IMR-90 (cell line): ENCODE measurements around the gene TGFB2. TPM values are rescaled to one million over a fixed set of nuclear protein-coding genes. Genes with fewer than 3 reads are reported as not detected.

ENCODE experiments used
- ATAC-seq: fragments of 200-7000 bp; cut with Tn5 transposase; 2 replicates; pipeline ENCODE4 v1.9.1; 2020; ENCODE audit warnings: low read depth, mild to moderate bottlenecking, moderate library complexity
- BruUV-seq: library from RNA; stranded (reverse); fragments of 400-500 nt; replicated peaks from 2 replicates; lab custom pipeline; 2021; lab: Mats Ljungman, UMichigan
- CTCF ChIA-PET: fragments of 300-600 bp; formaldehyde crosslinking; extraction: SDS; loops from one replicate; lab custom pipeline; 2021; ENCODE audit warnings: antibody characterized with exemption; lab: Yijun Ruan, JAX
- POLR2A ChIA-PET: fragments of 300-600 bp; sonication (Branson Sonifier 250); formaldehyde crosslinking; loops from one replicate; lab custom pipeline; 2022; ENCODE audit warnings: antibody characterized with exemption; ENCODE audit not compliant: unreplicated experiment; lab: Charles Lee
- DNase-seq: peaks from one replicate; pipeline ENCODE4 v3.0.0; 2013
- H2AFZ ChIP-seq: replicated peaks from 2 replicates; pipeline ENCODE3; 2013; ENCODE audit warnings: low read length, mild to moderate bottlenecking; ENCODE audit not compliant: poor library complexity
- H2AK5ac ChIP-seq: 2 replicates; pipeline ENCODE4 v1.6.1; 2013; ENCODE audit warnings: low read depth, low read length, inconsistent platforms
- H2AK9ac ChIP-seq: replicated peaks from 2 replicates; pipeline ENCODE3; 2013; ENCODE audit warnings: mild to moderate bottlenecking, low read depth, low read length, moderate library complexity; ENCODE audit not compliant: poor library complexity
- H2BK120ac ChIP-seq: 2 replicates; pipeline ENCODE4 v1.6.1; 2013; ENCODE audit warnings: low read depth, low read length, inconsistent platforms
- H2BK15ac ChIP-seq: 3 replicates; pipeline ENCODE4 v1.6.1; 2013; ENCODE audit warnings: low read depth, low read length, inconsistent platforms
- H2BK20ac ChIP-seq: 2 replicates; pipeline ENCODE4 v1.6.1; 2013; ENCODE audit warnings: low read depth, mild to moderate bottlenecking, inconsistent platforms, low read length, moderate library complexity
- H2BK5ac ChIP-seq: 2 replicates; pipeline ENCODE4 v1.6.1; 2013; ENCODE audit warnings: mild to moderate bottlenecking, low read depth, low read length, inconsistent platforms; ENCODE audit not compliant: poor library complexity, severe bottlenecking
- H3K14ac ChIP-seq: replicated peaks from 2 replicates; pipeline ENCODE4 v1.6.1; 2013; ENCODE audit warnings: low read depth, low read length, inconsistent platforms
- H3K18ac ChIP-seq: 2 replicates; pipeline ENCODE4 v1.6.1; 2013; ENCODE audit warnings: low read depth, low read length, control low read depth
- H3K23ac ChIP-seq: 2 replicates; pipeline ENCODE4 v1.6.1; 2013; ENCODE audit warnings: low read depth, low read length, inconsistent platforms
- H3K27ac ChIP-seq: 2 replicates; pipeline ENCODE4 v1.5.1; 2013; ENCODE audit warnings: mild to moderate bottlenecking, control low read depth, low read length; ENCODE audit not compliant: insufficient read depth
- H3K27me3 ChIP-seq: 2 replicates; pipeline ENCODE4 v1.6.1; 2013; ENCODE audit warnings: low read length; ENCODE audit not compliant: control insufficient read depth, insufficient read depth
- H3K36me3 ChIP-seq: 2 replicates; pipeline ENCODE4 v1.6.1; 2013; ENCODE audit warnings: low read length, mixed read lengths; ENCODE audit not compliant: control insufficient read depth, insufficient read depth
- H3K4ac ChIP-seq: 2 replicates; pipeline ENCODE4 v1.6.1; 2013; ENCODE audit warnings: low read depth, low read length, inconsistent platforms
- H3K4me1 ChIP-seq: 2 replicates; pipeline ENCODE4 v1.6.1; 2013; ENCODE audit warnings: low read length, mixed read lengths; ENCODE audit not compliant: control insufficient read depth, insufficient read depth
- H3K4me2 ChIP-seq: 2 replicates; pipeline ENCODE4 v1.6.1; 2013; ENCODE audit warnings: low read depth, mild to moderate bottlenecking, control low read depth, low read length, moderate library complexity
- H3K4me3 ChIP-seq: 2 replicates; pipeline ENCODE4 v1.5.1; 2013; ENCODE audit warnings: low read depth, mild to moderate bottlenecking, control low read depth, low read length, moderate library complexity; ENCODE audit not compliant: insufficient read depth
- H3K56ac ChIP-seq: 2 replicates; pipeline ENCODE4 v1.6.1; 2013; ENCODE audit warnings: low read length, inconsistent platforms; ENCODE audit not compliant: insufficient read depth; ENCODE audit errors: extremely low read depth
- H3K79me1 ChIP-seq, 2 experiments: 2 replicates each; pipeline ENCODE4 v1.6.1; 2013; ENCODE audit warnings: low read length in 2 of 2, inconsistent platforms in 1 of 2, low read depth in 1 of 2
- H3K9ac ChIP-seq: 2 replicates; pipeline ENCODE4 v1.6.1; 2013; ENCODE audit warnings: low read depth, low read length, control low read depth
- H3K9me1 ChIP-seq: 2 replicates; pipeline ENCODE4 v1.6.1; 2013; ENCODE audit warnings: low read length, inconsistent platforms; ENCODE audit not compliant: insufficient read depth
- H3K9me3 ChIP-seq: 2 replicates; pipeline ENCODE4 v1.6.1; 2013; ENCODE audit warnings: low read length; ENCODE audit not compliant: control insufficient read depth, insufficient read depth
- H4K20me1 ChIP-seq: 2 replicates; pipeline ENCODE4 v1.6.1; 2013; ENCODE audit warnings: low read length, inconsistent platforms; ENCODE audit not compliant: insufficient read depth
- H4K5ac ChIP-seq: 2 replicates; pipeline ENCODE4 v1.6.1; 2013; ENCODE audit warnings: mild to moderate bottlenecking, low read depth, low read length, control low read depth
- H4K8ac ChIP-seq, 2 experiments: 2 replicates each; pipeline ENCODE4 v1.6.1; 2013; ENCODE audit warnings: low read depth in 2 of 2, low read length in 2 of 2, control low read depth in 1 of 2, inconsistent platforms in 1 of 2
- H4K91ac ChIP-seq: 2 replicates; pipeline ENCODE4 v1.6.1; 2013; ENCODE audit warnings: low read depth, low read length, inconsistent platforms; ENCODE audit not compliant: insufficient read depth
- CEBPB ChIP-seq: IDR thresholded peaks from 2 replicates; pipeline ENCODE4 v1.6.1; 2012; ENCODE audit warnings: low read depth, low read length, improper control_type of control experiment
- CHD1 ChIP-seq: IDR thresholded peaks from 2 replicates; pipeline ENCODE4 v1.6.1; 2012; ENCODE audit warnings: low read depth, low read length, improper control_type of control experiment
- CTCF ChIP-seq: conservative IDR thresholded peaks from 2 replicates; pipeline ENCODE4 v1.5.1; 2012; ENCODE audit warnings: mild to moderate bottlenecking, low read depth, low read length, improper control_type of control experiment
- ELK1 ChIP-seq: fragments of 150-350 bp; IDR thresholded peaks from 2 replicates; pipeline ENCODE4 v1.6.1; 2016; ENCODE audit warnings: low read depth, mild to moderate bottlenecking, low read length, moderate library complexity, borderline replicate concordance
- MAFK ChIP-seq: IDR thresholded peaks from 2 replicates; pipeline ENCODE4 v1.6.1; 2012; ENCODE audit warnings: low read depth, low read length, improper control_type of control experiment
- MAZ ChIP-seq: IDR thresholded peaks from 2 replicates; pipeline ENCODE4 v1.6.1; 2012; ENCODE audit warnings: low read depth, mild to moderate bottlenecking, low read length, improper control_type of control experiment, moderate library complexity, borderline replicate concordance
- NFE2L2 ChIP-seq: fragments of 150-350 bp; IDR thresholded peaks from 2 replicates; pipeline ENCODE4 v1.6.1; 2016; ENCODE audit warnings: low read depth, mild to moderate bottlenecking, low read length
- POLR2A ChIP-seq: IDR thresholded peaks from 2 replicates; pipeline ENCODE4 v1.6.1; 2012; ENCODE audit warnings: mild to moderate bottlenecking, low read depth, low read length
- RAD21 ChIP-seq: IDR thresholded peaks from 2 replicates; pipeline ENCODE4 v1.6.1; 2012; ENCODE audit warnings: low read length, improper control_type of control experiment
- RCOR1 ChIP-seq: IDR thresholded peaks from 2 replicates; pipeline ENCODE4 v1.6.1; 2012; ENCODE audit warnings: mild to moderate bottlenecking, low read length, improper control_type of control experiment; ENCODE audit not compliant: insufficient replicate concordance
- RFX5 ChIP-seq: IDR thresholded peaks from 2 replicates; pipeline ENCODE4 v1.8.0; 2012; ENCODE audit warnings: low read depth, mild to moderate bottlenecking, low read length, moderate library complexity
- SMC3 ChIP-seq: fragments of 150-350 bp; IDR thresholded peaks from 2 replicates; pipeline ENCODE4 v1.6.1; 2016; ENCODE audit warnings: low read depth, mild to moderate bottlenecking, antibody characterized with exemption, low read length, moderate library complexity
- USF2 ChIP-seq: fragments of 150-350 bp; IDR thresholded peaks from 2 replicates; pipeline ENCODE4 v1.6.1; 2017; ENCODE audit warnings: mild to moderate bottlenecking, antibody characterized with exemption, low read length, low read depth
- WGBS, 2 experiments: methylation state at CpG; one replicate each; pipeline versions ENCODE4 v1.1.5 to v1.1.7; 2013; ENCODE audit warnings: missing lambda C conversion rate in 2 of 2; ENCODE audit not compliant: insufficient read length in 1 of 2; ENCODE audit errors: extremely low coverage in 2 of 2; 5-methylcytosine and 5-hydroxymethylcytosine counted together
- dilution Hi-C: fragments of 300-500 bp; cut with HindIII; formaldehyde crosslinking; loops from one replicate; pipeline ENCODE4 v1.14.3; 2018; ENCODE audit warnings: low sequenced_read_pairs; ENCODE audit not compliant: unreplicated experiment
- in situ Hi-C: fragments of 300-500 bp; cut with MboI; formaldehyde crosslinking; loops from 3 replicates; pipeline ENCODE4 v1.14.3; 2019; ENCODE audit warnings: low sequenced_read_pairs, inconsistent platforms, mixed read lengths
- intact Hi-C: fragments of 100-400 bp; cut with micrococcal nuclease; formaldehyde crosslinking; loops from 2 replicates; pipeline ENCODE4 v1.10.0; 2022
- polyA plus RNA-seq, 3 experiments: library from polyadenylated mRNA; depleted of rRNA; stranded (reverse); fragments of >200 nt; gene quantifications; 2 replicates each; pipeline ENCODE4 v1.2.3, GENCODE V29; 2012; ENCODE audit warnings: low replicate concordance in 1 of 3
- total RNA-seq: library from RNA; depleted of rRNA; stranded (reverse); fragments of >200 nt; gene quantifications from 2 replicates; pipeline ENCODE4 v1.2.3, GENCODE V29; 2012

The TGFB2 gene
- total and polyA plus RNA-seq, 2 of the 4 experiments (the other 2 are of a cell fraction) = 3.7 to 3.8 TPM

DNA sequence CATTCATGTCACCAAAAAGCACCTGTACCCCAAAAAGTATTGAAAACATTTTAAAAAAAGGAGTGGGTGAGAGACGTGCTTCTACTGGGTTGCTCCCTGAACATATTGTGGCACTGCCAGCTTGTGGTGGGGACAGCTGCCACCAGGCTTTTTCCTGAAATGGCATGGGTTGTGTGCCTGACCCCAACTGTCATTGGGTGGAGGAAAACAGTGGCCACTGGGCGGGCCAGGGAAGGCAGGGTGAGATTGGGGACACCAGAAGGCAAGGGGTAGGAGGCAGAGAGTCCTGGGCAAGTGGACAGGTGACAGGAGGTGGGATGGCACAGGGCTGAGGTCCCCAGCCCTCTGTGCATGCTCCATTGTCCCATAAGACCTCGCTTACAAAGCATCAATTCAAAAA, 55.5 kb downstream of the TGFB2 start:
- Histone ChIP-seq H3K56ac (no peak overlapping the region), H3K4ac (no peak overlapping the region), H3K27ac (no peak overlapping the region), H2BK5ac (no peak overlapping the region), H4K20me1 (no peaks in the 10 kb centered on the region), H3K23ac (no peak overlapping the region), H2AK5ac (no peak overlapping the region), H2BK15ac (no peak overlapping the region), H3K4me2 (no peak overlapping the region), H3K9me3 (no peaks in the 10 kb centered on the region), H2AFZ (no peak overlapping the region), H4K8ac (no peak overlapping the region), H3K4me1 (peaks cover 9% of the 10 kb centered on the region; the same call in 1 of the 2 replicates), H3K9me1 (no peaks in the 10 kb centered on the region), H2AK9ac (no peak overlapping the region), H4K5ac (no peak overlapping the region), H3K18ac (no peak overlapping the region), H3K79me1 (peaks cover 0 to 3% of the 10 kb centered on the region in 2 experiments; a peak in 2 of 4 replicates), H3K9ac (no peak overlapping the region), H2BK120ac (no peak overlapping the region), H3K14ac (no peak overlapping the region), H4K91ac (no peak overlapping the region), H3K4me3 (no peak overlapping the region), H3K27me3 (no peaks in the 10 kb centered on the region), H2BK20ac (no peak overlapping the region), H3K36me3 (no peaks in the 10 kb centered on the region)
- ChIA-PET POLR2A (no interaction called here), CTCF (no interaction called here)
- no peak for DNase-seq
- WGBS, 2 experiments = 100% methylated on average over 1 of the region's 3 CpGs; no CpG with 5 or more reads in 1 of the 2 experiments
- TF ChIP-seq SMC3 (no peak), USF2 (no peak), CEBPB (no peak), NFE2L2 (no peak), CHD1 (no peak), RFX5 (no peak), RCOR1 (no peak), CTCF (no peak), ELK1 (no peak), MAFK (no peak), POLR2A (no peak), MAZ (no peak), RAD21 (no peak)
- BruUV-seq = no TSS peak
- ATAC-seq = no peak
- in situ Hi-C loops (no loop called here), intact Hi-C loops (no loop called here), dilution Hi-C loops (no loop called here)
